Body of pancreas (tissue), 4 donors: ENCODE measurements around the gene SRD5A1.

Experiments
- CTCF ChIP-seq, 7 experiments: fragments of 450-650 bp in 4 of 7; fragments of 200-600 bp in 3 of 7; sonication (generic) in 3 of 7; IDR thresholded peaks; one replicate each; pipeline ENCODE4 v1.5.1; 2016 to 2019; ENCODE audit warnings: antibody characterized with exemption in 7 of 7
- POLR2A ChIP-seq, 3 donors: fragments of 450-650 bp; IDR thresholded peaks; one replicate each; pipeline ENCODE4 v1.6.1; 2016; ENCODE audit warnings: antibody characterized with exemption in 3 of 3, mild to moderate bottlenecking in 2 of 3

DNA sequence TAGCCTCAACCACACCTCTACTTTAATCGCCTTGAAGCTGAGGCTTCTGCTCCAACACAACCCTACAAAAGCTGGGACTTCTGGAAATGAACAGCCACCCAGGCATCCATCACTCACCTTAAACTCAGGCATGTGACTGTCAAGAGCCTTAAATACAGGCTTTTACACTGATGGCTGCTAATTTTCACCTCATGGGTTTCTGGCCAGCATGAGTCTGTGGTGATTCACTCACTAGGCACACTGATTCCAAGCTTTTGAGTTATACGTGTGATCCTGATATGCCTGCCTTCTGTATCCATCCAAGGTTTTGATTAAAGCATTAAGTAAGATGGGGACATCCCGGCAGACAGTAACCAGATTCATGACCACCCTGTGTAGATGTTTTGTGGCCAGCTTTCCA, 9.3 kb upstream of the SRD5A1 start:
- TF ChIP-seq CTCF (IDR thresholded peaks at IDR 0.05) (no peak), POLR2A (IDR thresholded peaks at IDR 0.05) (no peak)
